GM19452 (cell line): ENCODE results near the gene PRR36.
"Not testable (repeated sequence)": the region's sequence is repeated elsewhere in the genome, so short reads cannot be mapped to it uniquely, and the experiment has no call there.

Source experiments
- ATAC-seq: cut with Tn5 transposase; IDR thresholded peaks from one replicate; pipeline ENCODE4 v1.9.1; 2021; ENCODE audit not compliant: unreplicated experiment

Gene PRR36

DNA sequence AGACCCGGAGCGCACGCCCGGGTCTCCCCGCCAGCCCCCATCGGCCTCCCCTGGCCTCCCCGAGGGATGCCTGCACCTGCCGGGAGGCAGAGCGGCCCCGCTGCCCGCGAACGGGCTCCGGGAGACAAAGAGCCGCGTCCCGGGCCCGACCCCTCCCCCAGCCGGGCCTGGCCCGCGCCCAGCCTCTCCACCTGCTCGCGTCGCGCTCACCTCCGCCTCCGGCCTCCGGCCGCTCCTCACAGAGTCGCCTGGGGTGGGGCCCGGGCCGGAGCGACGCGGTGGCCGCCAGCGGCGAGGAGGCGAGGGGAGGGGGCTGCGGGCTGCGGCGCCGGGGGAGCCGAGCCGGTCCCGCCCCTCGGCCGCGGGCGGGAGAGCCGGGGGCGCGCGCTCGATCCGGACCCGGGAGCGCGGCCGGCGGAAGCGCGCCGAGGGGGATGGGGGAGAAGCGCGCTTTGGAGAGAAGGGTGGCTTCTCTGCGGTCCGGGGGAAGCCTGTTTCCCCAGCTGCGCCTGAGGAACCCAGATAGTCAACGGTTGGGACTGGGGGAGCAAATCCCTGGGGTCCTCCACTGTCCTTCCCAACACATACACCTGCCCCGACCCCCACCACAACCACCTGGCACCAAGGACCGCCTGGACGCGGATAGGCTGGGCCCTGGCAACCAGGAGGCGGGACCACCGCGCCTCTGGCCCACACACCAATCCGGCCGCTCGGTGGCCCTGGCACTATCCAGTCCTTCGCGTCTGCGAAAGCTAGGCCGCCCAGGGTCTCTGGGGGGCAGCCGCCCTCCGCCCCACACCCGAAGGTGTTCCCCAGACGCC is at the start of gene PRR36:
Gene PRR36 (minus strand): TSS at position 315 of the 821 bp plus-strand sequence. CDS start 701 bp downstream, outside the sequence.
- no peak for ATAC-seq

- no peak for ATAC-seq
Measured at GRCh38 chr19:7923295-7924191, 49.4 kb upstream of the PRR36 start.

DNA sequence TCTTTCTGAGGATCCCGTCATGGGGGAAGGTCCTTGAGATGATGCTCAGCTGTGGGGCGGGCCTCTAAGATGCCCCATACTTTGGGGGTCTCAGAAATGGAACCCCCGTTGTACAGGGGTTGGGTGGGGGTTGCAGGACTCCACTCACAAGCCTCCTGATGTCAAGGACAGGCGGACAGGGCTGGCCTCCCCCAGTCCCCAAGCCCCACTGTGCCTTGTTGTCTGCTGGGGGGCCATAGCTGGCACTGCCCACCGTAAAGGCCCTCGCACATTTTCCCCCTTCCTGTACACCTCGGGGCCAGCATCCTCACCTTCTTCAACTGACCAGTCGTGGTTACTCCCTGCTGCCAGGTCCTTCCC is 48.6 kb upstream of the PRR36 start:
- ATAC-seq = no peak

DNA sequence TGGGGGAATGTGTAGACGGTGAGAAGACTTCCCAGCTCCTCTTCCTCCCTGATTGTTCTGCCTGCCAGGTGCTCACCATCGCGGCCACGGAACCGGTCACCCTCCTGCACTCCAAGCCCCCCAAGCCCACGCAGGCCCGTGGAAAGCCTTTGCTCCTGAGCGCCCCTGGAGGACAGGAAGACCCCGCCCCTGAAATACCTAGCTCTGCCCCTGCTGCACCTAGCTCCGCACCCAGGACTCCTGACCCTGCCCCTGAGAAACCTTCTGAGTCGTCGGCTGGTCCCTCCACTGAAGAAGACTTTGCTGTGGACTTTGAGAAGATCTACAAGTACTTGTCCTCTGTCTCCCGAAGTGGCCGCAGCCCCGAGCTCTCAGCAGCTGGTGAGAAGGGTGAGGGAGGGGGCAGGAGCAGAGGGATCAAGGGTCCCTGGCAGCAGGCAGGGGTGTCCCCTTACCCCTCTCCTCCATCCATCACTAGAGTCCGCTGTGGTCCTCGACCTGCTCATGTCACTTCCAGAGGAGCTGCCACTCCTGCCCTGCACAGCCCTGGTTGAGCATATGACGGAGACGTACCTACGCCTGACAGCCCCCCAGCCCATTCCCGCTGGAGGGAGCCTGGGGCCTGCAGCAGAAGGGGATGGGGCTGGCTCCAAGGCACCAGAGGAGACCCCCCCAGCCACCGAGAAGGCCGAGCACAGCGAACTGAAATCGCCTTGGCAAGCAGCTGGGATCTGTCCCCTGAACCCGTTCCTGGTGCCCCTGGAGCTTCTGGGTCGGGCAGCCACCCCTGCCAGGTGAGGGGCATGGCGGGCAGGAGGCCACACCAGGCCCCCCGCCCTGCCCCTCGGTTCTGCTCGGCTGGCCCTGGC is 48.0 kb upstream of the PRR36 start:
- ATAC-seq = no peak

DNA sequence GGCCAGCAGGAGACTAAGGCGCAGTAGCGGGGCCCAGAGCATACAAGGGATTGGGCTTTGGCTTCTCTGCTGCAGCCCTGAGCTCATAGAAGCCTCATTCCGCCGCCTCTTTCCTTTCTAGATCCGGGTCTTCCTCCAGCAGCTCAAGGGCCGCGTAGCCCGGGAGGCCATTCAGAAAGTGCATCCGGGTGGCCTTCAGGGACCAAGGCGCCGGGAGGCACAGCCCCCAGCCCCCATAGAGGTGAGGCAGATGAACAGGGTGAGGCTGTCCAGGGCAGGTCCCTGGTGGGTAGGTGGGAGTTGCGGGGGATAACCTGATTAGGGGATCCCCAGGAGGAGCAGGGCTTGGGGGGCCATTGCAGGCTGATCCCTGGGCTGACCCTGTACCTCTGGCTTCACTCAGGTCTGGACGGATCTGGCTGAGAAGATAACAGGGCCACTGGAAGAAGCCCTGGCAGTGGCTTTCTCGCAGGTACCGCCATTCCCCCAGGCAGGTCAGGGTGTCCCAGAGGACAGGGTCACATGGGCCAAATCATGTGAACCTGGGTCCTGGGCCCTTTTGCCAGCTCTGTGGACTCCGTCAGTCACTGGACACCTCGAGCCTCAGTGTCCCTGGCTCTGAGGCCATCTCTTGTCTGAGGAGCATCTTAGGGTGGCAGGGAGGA is 47.2 kb upstream of the PRR36 start:
- no peak for ATAC-seq

- peak; percentile 49 for ATAC-seq
Measured at GRCh38 chr19:7920519-7921301, 46.5 kb upstream of the PRR36 start.

GRCh38 chr19:7919610-7920518 is 45.7 kb upstream of the PRR36 start, which contains the start of gene SNAPC2:
Gene SNAPC2, plus strand, starts transcription at chr19:7920338. Its CDS starts 29 bp downstream, at chr19:7920367.
- ATAC-seq = peak; percentile 65

GRCh38 chr19:7918615-7919421 is 44.6 kb upstream of the PRR36 start:
- ATAC-seq = no peak

GRCh38 chr19:7918062-7918614 is 43.9 kb upstream of the PRR36 start:
- ATAC-seq = not testable (repeated sequence)

DNA sequence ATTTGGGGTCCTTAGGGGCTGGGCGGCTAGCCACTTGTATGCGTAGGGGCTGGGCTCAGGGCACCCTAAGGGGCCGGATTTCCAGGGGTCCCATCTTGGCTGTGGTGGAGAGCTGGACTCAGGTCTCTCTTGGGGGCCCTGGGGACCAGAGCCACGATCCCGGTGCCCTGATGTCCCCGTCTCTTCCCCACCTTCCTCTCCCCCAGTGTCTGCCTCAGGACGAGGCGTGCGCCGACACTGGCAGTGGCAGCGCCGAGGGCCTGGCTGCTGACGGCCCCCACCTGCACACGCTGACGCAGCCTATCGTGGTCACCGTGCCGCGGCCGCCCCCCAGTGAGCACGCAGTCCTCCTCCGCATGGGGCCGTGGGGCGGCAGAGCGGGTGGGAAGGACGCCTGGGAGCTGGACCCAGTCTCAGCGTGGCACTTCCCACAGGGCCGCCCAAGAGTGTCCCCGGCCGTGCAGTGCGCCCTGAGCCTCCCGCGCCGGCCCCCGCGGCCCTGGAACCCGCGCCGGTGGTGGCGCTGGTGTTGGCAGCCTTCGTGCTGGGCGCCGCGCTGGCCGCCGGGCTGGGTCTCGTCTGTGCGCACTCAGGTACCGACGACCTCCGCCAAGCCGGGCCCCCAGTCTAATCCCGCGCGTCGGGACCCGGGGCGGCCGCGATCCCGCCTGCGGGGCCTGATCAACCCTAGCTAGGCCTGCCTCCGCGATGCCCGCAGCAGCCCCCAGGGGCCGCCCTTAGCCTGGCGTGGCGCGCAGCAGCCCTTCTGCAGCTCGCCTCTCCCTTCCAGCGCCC is 43.3 kb upstream of the PRR36 start:
- no peak for ATAC-seq

GRCh38 chr19:7916955-7917266 is 42.7 kb upstream of the PRR36 start:
- no peak for ATAC-seq

DNA sequence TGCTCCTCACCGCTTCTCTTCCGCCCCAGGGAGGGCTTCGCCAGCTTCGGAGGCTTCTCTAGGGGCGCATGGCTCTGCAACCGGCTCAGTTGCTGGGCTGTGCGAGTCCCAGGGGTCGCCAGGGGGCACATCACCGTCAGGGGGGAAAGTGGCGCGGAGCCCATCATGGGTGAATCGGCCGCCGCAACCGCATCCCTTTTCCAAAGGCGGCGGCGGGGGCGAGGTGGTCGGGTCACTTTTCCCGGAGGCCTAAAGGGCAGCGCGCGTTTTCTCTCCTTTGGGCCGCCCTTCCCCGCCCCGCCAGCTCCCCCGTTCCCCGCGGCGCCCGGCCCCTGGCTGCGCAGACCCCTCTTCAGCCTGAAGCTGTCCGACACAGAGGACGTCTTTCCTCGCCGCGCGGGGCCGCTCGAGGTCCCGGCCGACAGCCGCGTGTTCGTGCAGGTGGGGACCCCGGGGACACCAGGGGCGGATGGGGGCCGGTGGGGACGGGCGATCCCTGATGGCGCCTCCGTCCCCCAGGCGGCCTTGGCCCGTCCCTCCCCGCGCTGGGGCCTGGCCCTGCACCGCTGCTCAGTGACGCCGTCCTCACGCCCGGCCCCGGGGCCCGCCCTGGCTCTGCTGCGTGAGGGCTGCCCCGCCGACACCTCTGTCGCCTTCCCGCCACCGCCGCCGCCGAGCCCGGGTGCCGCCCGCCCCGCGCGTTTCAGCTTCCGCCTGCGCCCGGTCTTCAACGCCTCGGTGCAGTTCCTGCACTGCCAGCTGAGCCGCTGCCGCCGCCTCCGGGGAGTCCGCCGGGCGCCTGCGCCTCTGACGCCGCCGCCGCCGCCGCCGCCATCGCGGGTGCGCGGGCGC is 42.1 kb upstream of the PRR36 start:
- ATAC-seq = no peak

DNA sequence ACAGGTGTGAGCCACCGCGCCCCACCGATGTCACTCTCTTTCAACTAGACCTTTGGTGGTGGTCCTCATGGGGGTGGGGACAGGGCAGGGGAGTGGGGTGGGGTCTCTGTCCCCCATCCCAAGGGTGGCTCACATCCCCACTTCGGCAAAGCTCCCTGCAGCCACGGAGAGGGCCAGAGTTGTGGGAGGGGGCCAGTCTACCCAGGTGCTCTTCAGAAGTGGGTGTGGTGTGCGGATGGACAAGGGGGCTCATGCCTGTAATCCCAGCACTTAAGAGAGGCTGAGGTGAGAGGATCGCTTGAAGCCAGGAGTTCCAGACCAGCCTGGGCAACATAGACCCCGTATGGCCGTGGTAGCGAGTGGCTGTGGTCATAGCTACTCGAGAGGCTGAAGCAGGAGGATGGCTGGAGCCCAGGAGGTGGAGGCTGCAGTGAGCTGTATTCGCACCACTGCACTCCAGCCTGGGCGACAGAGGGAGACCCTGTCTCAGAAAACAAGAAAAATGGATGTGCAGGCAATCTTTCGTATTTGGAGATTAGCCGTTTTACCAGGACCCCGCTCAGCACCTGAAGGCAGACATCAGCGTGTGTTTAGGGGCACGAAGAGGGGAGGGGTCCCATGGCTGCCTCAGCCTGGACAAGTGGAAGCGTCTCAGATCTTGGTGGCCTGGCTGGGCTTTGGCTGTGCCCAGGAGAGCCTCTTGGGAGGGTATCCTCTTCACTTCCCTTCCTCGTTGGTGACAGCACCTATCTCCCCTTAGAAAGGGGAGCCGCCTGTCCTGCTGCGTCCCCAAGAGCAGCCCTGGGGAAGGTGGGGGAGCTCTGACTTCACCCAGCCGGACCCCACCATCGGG is 41.3 kb upstream of the PRR36 start:
- ATAC-seq = no peak

DNA sequence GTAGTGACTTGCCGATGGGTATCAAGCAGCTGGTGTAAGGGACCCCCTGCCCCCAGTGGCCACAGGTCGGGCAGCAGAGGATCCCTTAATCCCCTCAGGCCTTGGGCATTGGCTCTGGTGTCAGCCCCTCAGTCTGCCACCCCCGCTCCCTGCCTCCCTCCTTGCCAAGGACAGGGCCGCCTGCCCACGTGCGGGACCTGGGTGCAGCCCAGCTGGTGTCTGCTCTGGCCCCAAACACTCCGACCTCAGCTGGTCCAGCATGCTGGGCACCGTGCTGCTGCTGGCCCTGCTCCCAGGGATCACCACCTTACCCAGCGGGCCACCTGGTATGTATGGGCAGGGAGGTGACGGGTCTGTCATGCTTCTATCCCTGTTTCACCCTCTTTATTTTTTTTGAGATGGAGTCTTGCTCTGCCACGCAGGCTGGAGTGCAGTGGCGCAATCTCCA is 40.4 kb upstream of the PRR36 start, which contains the start of gene TGFBR3L:
Gene TGFBR3L (plus strand): TSS at position 233 of the 448 bp plus-strand sequence.
- no peak for ATAC-seq

DNA sequence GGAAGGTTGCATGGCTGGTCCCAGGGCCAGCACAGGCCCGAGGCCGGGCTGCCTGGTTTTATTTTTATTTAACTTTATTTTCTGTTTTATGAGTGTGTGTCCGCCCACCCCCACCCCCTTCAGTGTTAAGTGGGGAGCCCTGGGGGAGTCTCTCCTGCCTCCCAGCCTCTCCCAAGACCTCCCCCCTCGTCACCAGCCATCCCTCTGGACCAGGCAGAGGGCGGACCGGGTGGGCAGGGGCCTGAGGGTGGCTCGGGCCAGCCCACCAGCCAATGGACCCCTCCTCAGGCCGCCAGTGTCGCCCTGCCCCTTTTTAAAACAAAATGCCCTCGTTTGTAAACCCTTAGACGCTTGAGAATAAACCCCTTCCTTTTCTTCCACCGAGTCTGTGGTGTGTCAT is 39.9 kb upstream of the PRR36 start:
- ATAC-seq = no peak
